Mammary epithelial cell (primary cell): Measurements from ENCODE around the gene KIF14.

Source experiments
- EZH2 ChIP-seq: IDR thresholded peaks from 2 replicates; pipeline ENCODE4 v1.6.1; 2012; ENCODE audit warnings: low read length, inconsistent platforms, borderline replicate concordance
- TF ChIP-seq, protein P1 (sequence below), 2 donors: IDR thresholded peaks in 1 of 2; conservative IDR thresholded peaks in 1 of 2; 2 replicates each; pipeline ENCODE4 v1.5.1; 2011 to 2012; ENCODE audit warnings: inconsistent platforms in 2 of 2, low read length in 2 of 2, mild to moderate bottlenecking in 2 of 2, control low read depth in 1 of 2, low read depth in 1 of 2; ENCODE audit not compliant: insufficient read depth in 1 of 2; ENCODE audit errors: extremely low read depth in 1 of 2

DNA sequence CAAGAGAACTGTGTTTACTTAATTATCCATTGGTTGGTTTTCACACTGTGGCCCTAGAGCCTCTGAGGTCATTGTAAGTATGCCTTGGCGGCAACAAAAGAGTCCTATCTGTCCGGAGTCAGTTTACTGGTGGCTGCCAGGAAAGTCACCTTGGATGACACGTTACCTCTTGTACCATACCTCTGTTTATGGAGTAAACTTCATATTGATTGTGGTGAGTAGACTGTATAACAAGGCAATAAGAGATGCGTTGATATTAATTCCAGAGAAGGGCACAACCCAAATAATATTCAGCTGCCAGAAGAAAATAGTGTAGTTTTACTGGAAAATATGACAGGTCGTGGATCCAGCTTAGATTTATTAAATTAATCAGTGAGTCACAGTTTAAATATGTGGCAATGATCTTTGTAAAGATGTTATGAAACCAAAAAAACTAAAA is 20.4 kb upstream of the KIF14 start:
- TF ChIP-seq, protein P1, sequence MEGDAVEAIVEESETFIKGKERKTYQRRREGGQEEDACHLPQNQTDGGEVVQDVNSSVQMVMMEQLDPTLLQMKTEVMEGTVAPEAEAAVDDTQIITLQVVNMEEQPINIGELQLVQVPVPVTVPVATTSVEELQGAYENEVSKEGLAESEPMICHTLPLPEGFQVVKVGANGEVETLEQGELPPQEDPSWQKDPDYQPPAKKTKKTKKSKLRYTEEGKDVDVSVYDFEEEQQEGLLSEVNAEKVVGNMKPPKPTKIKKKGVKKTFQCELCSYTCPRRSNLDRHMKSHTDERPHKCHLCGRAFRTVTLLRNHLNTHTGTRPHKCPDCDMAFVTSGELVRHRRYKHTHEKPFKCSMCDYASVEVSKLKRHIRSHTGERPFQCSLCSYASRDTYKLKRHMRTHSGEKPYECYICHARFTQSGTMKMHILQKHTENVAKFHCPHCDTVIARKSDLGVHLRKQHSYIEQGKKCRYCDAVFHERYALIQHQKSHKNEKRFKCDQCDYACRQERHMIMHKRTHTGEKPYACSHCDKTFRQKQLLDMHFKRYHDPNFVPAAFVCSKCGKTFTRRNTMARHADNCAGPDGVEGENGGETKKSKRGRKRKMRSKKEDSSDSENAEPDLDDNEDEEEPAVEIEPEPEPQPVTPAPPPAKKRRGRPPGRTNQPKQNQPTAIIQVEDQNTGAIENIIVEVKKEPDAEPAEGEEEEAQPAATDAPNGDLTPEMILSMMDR (conservative IDR thresholded peaks at IDR 0.05 in 1 of 2, IDR thresholded peaks at IDR 0.05 in 1 of 2; ENCODE audit: extremely low read depth in 1 of 2, insufficient read depth in 1 of 2, low read depth in 1 of 2, low read length in 2 of 2) = no peak
- no peak for TF ChIP-seq EZH2
